ENCODE measurements around the gene ADGRL1. TPM values are rescaled to one million over a fixed set of nuclear protein-coding genes. Genes with fewer than 3 reads are reported as not detected.
A peak's percentile ranks its signal among the peaks of the same experiment; 100 is the strongest.
"Not testable (repeated sequence)": the region's sequence is repeated elsewhere in the genome, so short reads cannot be mapped to it uniquely, and the experiment has no call there.

The ADGRL1 gene
- total RNA-seq = 10 to 100 TPM; 11.2 to 14.7 (median 11.6) TPM

GRCh38 chr19:14205452-14206287 is at the start of gene ADGRL1:
Gene ADGRL1, minus strand, starts transcription at chr19:14206169. Its CDS starts 22,567 bp downstream, at chr19:14183602.
- Histone ChIP-seq H3K27ac (peak within 1 kb of the TSS; percentile 59 to 68), H3K4me3 (peak within 1 kb of the TSS; percentile 50 to 97 (median 81))
- intact Hi-C loops (cut with DNase I; ENCODE audit: low total_unique reads); DNase-seq (ENCODE audit: low spot score in 2 of 2); H3K4me1 ChIP-seq; H3K36me3 ChIP-seq; H3K9me3 ChIP-seq; H3K27me3 ChIP-seq: not testable (repeated sequence)

GRCh38 chr19:14255316-14255715 is 49.3 kb upstream of the ADGRL1 start:
- DNase-seq (ENCODE audit: low spot score in 2 of 2); H3K27ac ChIP-seq; H3K4me3 ChIP-seq; H3K27me3 ChIP-seq; H3K9me3 ChIP-seq; intact Hi-C loops (cut with DNase I; ENCODE audit: low total_unique reads); H3K4me1 ChIP-seq; H3K36me3 ChIP-seq: not testable (repeated sequence)

GRCh38 chr19:14253822-14254599 is 48.0 kb upstream of the ADGRL1 start:
- H3K27me3 ChIP-seq; intact Hi-C loops (cut with DNase I; ENCODE audit: low total_unique reads); H3K4me3 ChIP-seq; DNase-seq (ENCODE audit: low spot score in 2 of 2); H3K36me3 ChIP-seq; H3K27ac ChIP-seq; H3K4me1 ChIP-seq; H3K9me3 ChIP-seq: not testable (repeated sequence)

- intact Hi-C loops (cut with DNase I; ENCODE audit: low total_unique reads); H3K4me3 ChIP-seq; DNase-seq (ENCODE audit: low spot score in 2 of 2): not testable (repeated sequence)
These were observed 46.2 kb upstream of the ADGRL1 start for GRCh38 chr19:14252136-14252535.

GRCh38 chr19:14250870-14251269 is 44.9 kb upstream of the ADGRL1 start:
- no peak for TF ChIP-seq CTCF (IDR thresholded peaks at IDR 0.05)
- H3K4me3 ChIP-seq = no peak overlapping the region
- H3K36me3 ChIP-seq = no peaks in the 10 kb centered on the region
- no peak overlapping the region for H3K27ac ChIP-seq
- no peaks in the 10 kb centered on the region for H3K4me1 ChIP-seq
- intact Hi-C loops (cut with DNase I; ENCODE audit: low total_unique reads) = no loop called here
- no peak for DNase-seq (ENCODE audit: low spot score in 2 of 2)
- no peaks in the 10 kb centered on the region for H3K9me3 ChIP-seq
- no peaks in the 10 kb centered on the region for H3K27me3 ChIP-seq

More at GRCh38 chr19:14252136-14252535, 46.2 kb upstream of the ADGRL1 start:
- H3K9me3 ChIP-seq, H3K27ac ChIP-seq, H3K36me3 ChIP-seq, H3K27me3 ChIP-seq, H3K4me1 ChIP-seq: not testable (repeated sequence)

- H3K36me3 ChIP-seq; intact Hi-C loops (cut with DNase I; ENCODE audit: low total_unique reads); DNase-seq (ENCODE audit: low spot score in 2 of 2); H3K27ac ChIP-seq; H3K4me1 ChIP-seq; H3K27me3 ChIP-seq; H3K4me3 ChIP-seq; H3K9me3 ChIP-seq: not testable (repeated sequence)
These were observed 44.3 kb upstream of the ADGRL1 start for GRCh38 chr19:14250315-14250714.

GRCh38 chr19:14249891-14250290 is 43.9 kb upstream of the ADGRL1 start:
- H3K27me3 ChIP-seq; H3K4me1 ChIP-seq; H3K36me3 ChIP-seq; DNase-seq (ENCODE audit: low spot score in 2 of 2); H3K9me3 ChIP-seq; H3K4me3 ChIP-seq; intact Hi-C loops (cut with DNase I; ENCODE audit: low total_unique reads); H3K27ac ChIP-seq: not testable (repeated sequence)

GRCh38 chr19:14249012-14249754 is 43.2 kb upstream of the ADGRL1 start:
- H3K36me3 ChIP-seq; H3K9me3 ChIP-seq; H3K27me3 ChIP-seq; H3K4me1 ChIP-seq; intact Hi-C loops (cut with DNase I; ENCODE audit: low total_unique reads): not testable (repeated sequence)
- Histone ChIP-seq H3K4me3 (peak overlapping the region; percentile 26 to 84 (median 66)), H3K27ac (peak overlapping the region; percentile 64 to 76)
- DNase-seq (ENCODE audit: low spot score in 2 of 2) = peak in 1 of 2 donors; percentile 22

Data from breast epithelium (tissue), 4 donors.